Thymus (tissue), 11 donors: ENCODE results near the gene C1D. TPM values are rescaled to one million over a fixed set of nuclear protein-coding genes. Genes with fewer than 3 reads are reported as not detected.
"Not testable (repeated sequence)": the region's sequence is repeated elsewhere in the genome, so short reads cannot be mapped to it uniquely, and the experiment has no call there.

Experiments used
- DNase-seq, 9 donors: peaks; one replicate each; pipeline ENCODE4 v3.0.0-alpha.2; 2013; ENCODE audit warnings: low spot score in 9 of 9, low read depth in 6 of 9, missing footprints in 1 of 9
- H3K27ac ChIP-seq, 2 donors: one replicate each; pipeline ENCODE4 v1.5.1; 2013; ENCODE audit warnings: control low read depth in 1 of 2, low read depth in 1 of 2, low read length in 1 of 2, mild to moderate bottlenecking in 1 of 2, moderate library complexity in 1 of 2
- H3K27me3 ChIP-seq, 2 donors: one replicate each; pipeline ENCODE4 v1.5.1; 2013; ENCODE audit warnings: low read length in 1 of 2; ENCODE audit not compliant: control insufficient read depth in 2 of 2, insufficient read depth in 1 of 2
- H3K36me3 ChIP-seq, 2 donors: one replicate each; pipeline ENCODE4 v1.5.1; 2013; ENCODE audit warnings: low read length in 1 of 2, mild to moderate bottlenecking in 1 of 2, moderate library complexity in 1 of 2; ENCODE audit not compliant: control insufficient read depth in 2 of 2, insufficient read depth in 2 of 2
- H3K4me1 ChIP-seq, 2 donors: one replicate each; pipeline ENCODE4 v1.5.1; 2013; ENCODE audit warnings: low read length in 2 of 2; ENCODE audit not compliant: control insufficient read depth in 2 of 2, insufficient read depth in 2 of 2
- H3K4me3 ChIP-seq, 2 donors: one replicate each; pipeline ENCODE4 v1.5.1; 2013; ENCODE audit warnings: low read length in 2 of 2, control low read depth in 1 of 2, mild to moderate bottlenecking in 1 of 2
- H3K9me3 ChIP-seq, 2 donors: one replicate each; pipeline ENCODE4 v1.5.1; 2013; ENCODE audit warnings: low read length in 1 of 2, mild to moderate bottlenecking in 1 of 2; ENCODE audit not compliant: control insufficient read depth in 2 of 2, insufficient read depth in 1 of 2
- whole genome bisulfite sequencing: extraction: QIAGEN DNeasy Blood & Tissue Kit; methylation state at CpG from one replicate; pipeline ENCODE4 v1.1.7; 2013; 5-methylcytosine and 5-hydroxymethylcytosine counted together
- polyA plus RNA-seq: library from polyadenylated mRNA; stranded (reverse); fragments of 200-250 nt; gene quantifications from one replicate; pipeline ENCODE4 v1.2.3, GENCODE V29; 2013
- total RNA-seq: library from RNA; stranded (reverse); fragments of 120-200 nt; gene quantifications from one replicate; pipeline ENCODE4 v1.2.4, GENCODE V29; 2013
- donor health status: healthy.

Gene C1D
- total and polyA plus RNA-seq, 2 donors, result 29.8 to 30.7 TPM

DNA sequence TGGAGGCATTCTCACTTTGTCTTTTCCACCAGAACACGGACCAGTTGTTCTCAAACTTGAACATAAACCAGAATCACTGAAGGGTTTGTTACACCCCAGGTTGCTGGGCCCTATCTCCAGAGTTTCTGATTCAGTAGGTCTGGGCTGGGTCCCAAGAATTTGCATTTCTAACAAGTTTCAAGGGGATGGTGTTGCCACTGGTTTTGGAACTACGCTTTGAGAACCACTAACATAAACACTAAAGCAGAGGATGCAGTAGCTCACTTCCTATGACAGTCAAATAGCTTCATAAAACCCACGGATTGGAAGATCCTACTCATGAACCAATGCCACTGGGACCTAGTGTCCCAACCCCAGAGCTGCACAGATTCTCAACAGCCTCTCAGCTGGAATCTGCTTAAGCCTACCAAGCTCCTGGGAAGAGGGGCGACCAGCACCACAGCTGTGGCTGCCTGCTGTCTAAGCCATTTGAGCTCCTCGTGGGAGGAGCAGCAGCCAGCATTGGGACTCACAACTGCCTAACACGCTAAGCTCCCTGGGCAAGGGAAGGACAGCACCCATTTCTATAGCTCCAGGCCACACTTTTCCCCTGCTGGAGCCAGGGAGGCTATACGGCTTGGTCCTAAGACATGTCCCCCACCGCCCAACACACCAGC lies 62.5 kb downstream of the C1D start:
- DNase-seq, result no peak
- H3K4me3 ChIP-seq, result no peak overlapping the region
- H3K36me3 ChIP-seq, result no peaks in the 10 kb centered on the region
- no peaks in the 10 kb centered on the region for H3K9me3 ChIP-seq
- WGBS, result 88% methylated on average over 8 of the region's 8 CpGs
- H3K27me3 ChIP-seq, result no peaks in the 10 kb centered on the region
- no peaks in the 10 kb centered on the region for H3K4me1 ChIP-seq
- H3K27ac ChIP-seq, result no peak overlapping the region

DNA sequence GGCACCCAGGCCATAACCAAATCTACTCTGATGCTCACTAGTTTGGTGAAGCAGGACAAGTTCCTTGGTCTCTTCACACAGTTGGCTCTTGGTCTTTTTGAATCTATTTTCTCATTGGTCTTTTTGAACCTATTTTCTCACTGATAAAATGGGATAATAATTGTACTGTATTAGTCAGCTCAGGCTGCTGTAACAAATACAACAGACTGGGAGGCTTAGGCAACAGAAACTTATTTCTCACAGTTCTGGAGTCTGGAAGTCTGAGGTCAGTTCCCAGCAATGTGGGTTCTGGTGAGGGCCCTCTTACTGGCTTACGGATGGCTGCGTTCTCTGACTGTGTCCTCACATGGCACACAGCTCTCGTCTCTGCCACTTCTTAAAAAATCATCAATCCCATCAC lies 63.5 kb downstream of the C1D start:
- Histone ChIP-seq H3K27me3 (no peaks in the 10 kb centered on the region), H3K4me1 (no peaks in the 10 kb centered on the region), H3K4me3 (no peak overlapping the region), H3K27ac (no peak overlapping the region), H3K36me3 (no peaks in the 10 kb centered on the region), H3K9me3 (no peaks in the 10 kb centered on the region)
- WGBS, result 94% methylated on average over 3 of the region's 3 CpGs
- no peak for DNase-seq

DNA sequence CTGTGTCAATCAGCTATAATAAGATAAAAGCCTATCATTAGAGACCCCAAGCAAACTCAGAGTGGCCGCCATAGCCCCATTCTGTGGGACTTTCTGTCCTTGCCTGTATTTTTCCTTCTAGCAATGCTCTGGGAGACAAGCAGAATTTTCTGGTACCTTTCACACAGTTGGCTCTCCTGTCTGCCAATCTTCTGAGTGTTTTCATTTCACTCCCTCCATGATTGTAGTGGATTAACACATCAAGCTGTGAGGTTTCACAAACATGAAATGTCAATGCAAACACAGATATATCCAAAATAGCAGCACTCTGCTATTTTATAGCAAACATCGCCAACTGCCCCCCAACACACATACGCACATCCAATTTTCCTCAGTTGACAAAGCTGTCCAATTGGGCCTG lies 64.9 kb downstream of the C1D start:
- H3K27me3 ChIP-seq, result no peaks in the 10 kb centered on the region
- no peaks in the 10 kb centered on the region for H3K36me3 ChIP-seq
- H3K27ac ChIP-seq, result no peak overlapping the region
- H3K4me3 ChIP-seq, result no peak overlapping the region
- WGBS, result 96% methylated on average over 3 of the region's 3 CpGs
- H3K4me1 ChIP-seq, result no peaks in the 10 kb centered on the region
- no peaks in the 10 kb centered on the region for H3K9me3 ChIP-seq
- no peak for DNase-seq

DNA sequence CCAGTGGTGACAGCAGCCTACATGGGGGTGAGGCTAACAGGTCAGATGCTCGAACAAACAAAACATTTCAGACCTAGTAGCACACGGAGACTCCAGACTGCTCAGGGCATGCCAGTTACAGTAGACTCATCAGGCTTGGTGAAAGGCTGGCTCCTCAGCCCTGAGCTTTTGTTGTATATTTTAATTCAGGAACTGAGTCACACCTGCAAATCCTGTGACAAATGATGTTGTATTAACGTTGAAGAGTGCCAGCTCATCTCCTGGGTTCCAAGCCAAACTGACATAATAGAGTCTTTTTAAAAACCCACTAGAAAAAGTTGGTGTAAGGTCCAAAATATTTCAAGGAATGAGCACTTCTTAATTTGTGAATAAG lies 65.3 kb downstream of the C1D start:
- no peaks in the 10 kb centered on the region for H3K27me3 ChIP-seq
- DNase-seq, result no peak
- H3K4me1 ChIP-seq, result no peaks in the 10 kb centered on the region
- 55% methylated on average over 3 of the region's 3 CpGs for WGBS
- no peak overlapping the region for H3K4me3 ChIP-seq
- H3K27ac ChIP-seq, result no peak overlapping the region
- H3K36me3 ChIP-seq, result no peaks in the 10 kb centered on the region
- H3K9me3 ChIP-seq, result no peaks in the 10 kb centered on the region

DNA sequence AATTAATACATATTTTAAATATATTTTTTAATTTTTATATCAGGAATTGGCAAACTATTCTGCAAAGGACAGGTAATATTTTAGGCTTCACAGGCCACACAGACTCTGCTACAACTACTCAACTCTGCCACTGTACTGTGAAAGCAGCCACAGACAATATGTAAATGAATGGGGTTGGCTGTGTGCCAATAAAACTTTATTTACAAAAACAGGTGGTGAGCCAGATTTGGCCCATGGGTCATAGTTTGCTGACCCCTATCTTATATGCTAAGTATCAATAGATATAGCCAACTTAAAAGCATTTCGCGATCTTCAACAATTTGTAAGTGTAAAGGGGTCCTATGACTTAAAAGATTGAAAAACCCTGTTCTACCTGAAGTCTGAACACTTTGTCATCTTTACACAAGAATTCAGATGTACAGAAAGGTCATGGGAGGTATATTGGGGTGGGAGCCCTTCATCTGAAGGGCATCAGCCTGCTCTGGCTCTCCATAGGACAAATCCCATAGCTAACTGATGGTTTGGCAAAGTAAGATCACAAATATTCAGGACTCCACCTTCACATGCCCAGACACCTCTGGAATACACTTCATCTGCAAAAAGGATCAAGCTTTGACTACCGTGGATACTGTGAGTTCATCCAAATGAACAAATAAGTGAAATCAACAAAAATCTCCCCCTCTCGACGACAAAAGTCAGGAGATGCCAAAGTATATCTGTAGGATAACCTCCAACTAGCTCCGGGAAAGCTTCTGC lies 65.9 kb downstream of the C1D start:
- Histone ChIP-seq H3K4me1 (no peaks in the 10 kb centered on the region), H3K4me3 (no peak overlapping the region), H3K27me3 (no peaks in the 10 kb centered on the region), H3K27ac (no peak overlapping the region), H3K36me3 (no peaks in the 10 kb centered on the region), H3K9me3 (no peaks in the 10 kb centered on the region)
- no peak for DNase-seq
- 86% methylated on average over 6 of the region's 6 CpGs for WGBS

DNA sequence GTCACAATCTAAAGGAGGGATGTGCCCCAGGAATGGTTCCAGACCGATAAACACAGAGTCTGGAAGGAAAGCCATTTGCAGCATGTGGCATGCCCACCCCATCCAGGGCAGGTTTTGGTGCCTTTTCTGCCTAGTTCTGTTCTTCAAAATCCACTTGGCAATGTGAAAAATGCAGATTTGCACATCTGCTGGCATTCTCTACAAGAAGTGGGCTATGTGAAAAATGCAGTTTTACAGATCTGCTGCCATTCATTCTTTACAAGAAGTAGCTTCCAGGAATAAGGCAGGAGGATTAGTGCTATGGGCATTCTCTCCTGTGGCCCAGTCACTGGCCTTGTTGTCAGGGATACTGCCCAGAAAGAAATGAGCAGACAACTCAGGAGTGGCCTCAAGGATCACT lies 68.1 kb downstream of the C1D start:
- Histone ChIP-seq H3K36me3 (no peaks in the 10 kb centered on the region), H3K27ac (no peak overlapping the region), H3K4me1 (no peaks in the 10 kb centered on the region), H3K27me3 (no peaks in the 10 kb centered on the region), H3K4me3 (no peak overlapping the region), H3K9me3 (no peaks in the 10 kb centered on the region)
- DNase-seq, result no peak
- WGBS, result 100% methylated on average over 1 of the region's 1 CpG

DNA sequence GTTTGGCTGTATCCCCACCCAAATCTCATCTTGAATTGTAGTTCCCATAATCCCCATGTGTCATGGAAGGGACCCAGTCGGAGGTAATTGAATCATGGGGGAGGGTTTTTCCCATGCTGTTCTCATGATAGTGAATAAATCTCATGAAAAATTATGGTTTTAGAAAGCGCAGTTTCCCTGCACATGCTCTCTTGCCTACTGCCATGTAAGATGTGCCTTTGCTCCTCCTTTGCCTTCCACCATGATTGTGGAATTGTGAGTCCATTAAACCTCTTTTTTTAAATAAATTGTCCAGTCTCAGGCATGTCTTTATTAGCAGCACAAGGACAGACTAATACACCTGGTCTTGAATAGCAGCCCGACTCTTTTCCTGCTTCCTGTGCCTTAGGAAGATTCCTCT lies 68.7 kb downstream of the C1D start:
- DNase-seq, H3K9me3 ChIP-seq, H3K4me3 ChIP-seq, H3K27me3 ChIP-seq, H3K36me3 ChIP-seq, H3K27ac ChIP-seq, H3K4me1 ChIP-seq: not testable (repeated sequence)
- WGBS, result 97% methylated on average over 3 of the region's 3 CpGs

DNA sequence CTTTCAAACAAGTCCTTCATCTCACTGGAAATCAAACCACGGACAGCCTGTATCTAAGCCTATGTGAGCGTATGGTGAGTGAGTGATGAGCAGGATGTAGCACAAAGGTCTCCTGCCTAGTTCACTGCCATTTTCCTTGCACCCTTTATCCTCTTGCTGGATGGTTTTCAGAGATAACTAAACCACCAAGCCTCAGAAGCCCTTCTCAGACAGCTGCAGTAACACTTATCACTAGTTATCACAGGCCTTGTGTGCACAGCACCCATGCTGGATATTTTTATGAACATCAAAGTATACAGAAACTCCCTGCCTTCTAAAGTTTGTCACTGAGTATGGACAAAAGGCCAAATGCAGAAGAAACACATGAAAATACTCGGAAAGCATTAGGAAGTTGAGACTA lies 69.5 kb downstream of the C1D start:
- Histone ChIP-seq H3K4me3 (no peak overlapping the region), H3K4me1 (no peaks in the 10 kb centered on the region), H3K9me3 (no peaks in the 10 kb centered on the region), H3K36me3 (no peaks in the 10 kb centered on the region), H3K27me3 (no peaks in the 10 kb centered on the region), H3K27ac (no peak overlapping the region)
- peak in 1 of 9 donors; percentile 22 for DNase-seq
- 88% methylated on average over 3 of the region's 3 CpGs for WGBS

DNA sequence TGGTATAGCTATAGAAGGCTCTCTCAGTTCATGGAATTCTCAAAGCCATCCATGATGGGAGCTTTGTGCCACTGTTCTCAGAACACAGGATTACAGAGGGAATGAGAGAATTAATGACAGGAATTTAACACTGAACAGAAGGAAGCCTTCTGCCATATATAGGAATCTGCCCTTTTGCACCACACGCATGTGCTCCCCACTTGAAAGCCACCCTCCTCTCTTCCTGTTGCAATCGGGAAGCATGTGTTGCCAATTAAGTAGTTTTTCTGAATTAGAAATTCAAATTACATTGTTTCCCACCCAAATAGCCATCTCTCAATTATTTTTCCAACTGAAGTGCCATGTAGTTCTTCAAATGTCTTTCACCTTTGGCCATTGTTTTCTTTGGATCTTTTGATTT lies 71.3 kb downstream of the C1D start:
- no peak overlapping the region for H3K4me3 ChIP-seq
- no peaks in the 10 kb centered on the region for H3K36me3 ChIP-seq
- WGBS, result 85% methylated on average over 2 of the region's 2 CpGs
- no peaks in the 10 kb centered on the region for H3K9me3 ChIP-seq
- no peaks in the 10 kb centered on the region for H3K4me1 ChIP-seq
- no peak for DNase-seq
- H3K27me3 ChIP-seq, result no peaks in the 10 kb centered on the region
- no peak overlapping the region for H3K27ac ChIP-seq
